Activated CD4-positive, alpha-beta T cell treated with anti-CD3 and anti-CD28 coated beads, Interleukin-2, amount 50 U/mL, for 24 hours (primary cell): Measurements from ENCODE around the gene TCEAL9.
"Not testable (repeated sequence)": the region's sequence is repeated elsewhere in the genome, so short reads cannot be mapped to it uniquely, and the experiment has no call there.

Experiments
- DNase-seq, 2 donors: peaks; one replicate each; pipeline ENCODE4 v3.0.0-alpha.2; 2020; ENCODE audit warnings: low read depth in 1 of 2, low spot score in 1 of 2

TCEAL9 gene

DNA sequence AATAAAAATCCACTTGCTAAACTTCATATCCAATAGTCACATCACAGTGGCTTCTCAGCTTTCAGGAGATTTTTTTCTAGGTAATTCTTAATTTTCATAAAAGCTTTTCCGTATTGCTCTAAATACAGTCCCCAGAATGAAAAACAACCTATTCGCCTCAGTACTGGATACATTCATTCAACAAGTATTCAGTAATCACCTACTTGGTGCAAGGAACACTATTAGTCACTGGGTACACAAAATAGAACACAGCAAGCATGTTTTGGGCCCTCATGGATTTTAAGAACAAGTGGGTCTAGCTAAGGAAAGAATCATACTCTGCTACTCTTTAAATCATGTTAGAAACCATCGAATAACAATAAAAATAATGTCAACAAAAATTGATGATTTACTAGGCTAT lies 17.3 kb downstream of the TCEAL9 start:
- no peak for DNase-seq

DNA sequence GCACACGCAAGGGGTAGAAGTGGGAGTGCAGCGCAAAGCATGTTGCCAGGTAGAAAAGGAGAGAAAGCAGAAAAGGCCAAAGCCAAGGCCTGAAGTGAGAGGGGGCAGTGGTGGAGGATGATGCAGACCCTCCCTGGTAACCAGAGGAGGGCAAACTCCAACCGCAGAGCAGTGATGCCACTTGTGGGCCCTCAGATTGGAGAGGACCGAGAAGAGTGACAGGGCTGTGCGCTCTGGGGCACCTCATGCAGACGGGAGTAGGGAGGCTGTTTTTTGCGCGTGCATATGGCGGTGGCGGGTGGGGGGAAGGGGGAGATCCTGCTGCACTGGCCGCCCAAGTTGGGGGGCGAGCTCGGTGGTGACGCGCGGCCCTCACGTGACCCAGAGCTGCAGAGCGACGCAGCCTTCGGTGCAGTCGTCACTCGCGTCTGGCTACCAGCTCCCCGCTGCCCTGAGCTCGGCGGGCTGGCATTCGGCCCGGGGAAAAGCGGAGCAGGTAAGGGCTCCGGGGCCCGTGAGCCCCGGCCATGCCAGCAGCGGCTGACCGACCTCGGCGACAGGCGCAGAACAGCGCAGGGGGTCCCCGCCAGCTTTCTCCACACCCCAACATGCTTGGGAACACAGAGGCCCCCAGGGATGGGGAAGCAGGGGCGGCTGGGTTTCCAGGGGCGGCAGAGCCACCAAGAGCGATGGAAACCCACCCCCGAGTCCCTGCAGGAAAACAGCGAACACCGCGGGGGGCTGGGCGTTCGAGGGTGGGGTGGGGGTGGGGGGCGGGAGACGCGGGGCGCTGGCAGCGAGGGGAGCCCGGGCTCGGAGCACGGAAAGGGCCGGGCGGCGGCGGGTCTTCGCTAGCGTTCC lies 20.0 kb downstream of the TCEAL9 start, which contains the start of gene BEX3:
Gene BEX3 (plus strand): TSS at position 421 of the 861 bp plus-strand sequence. CDS start 984 bp downstream, outside the sequence.
- DNase-seq: peak in 1 of 2 donors; percentile 12

DNA sequence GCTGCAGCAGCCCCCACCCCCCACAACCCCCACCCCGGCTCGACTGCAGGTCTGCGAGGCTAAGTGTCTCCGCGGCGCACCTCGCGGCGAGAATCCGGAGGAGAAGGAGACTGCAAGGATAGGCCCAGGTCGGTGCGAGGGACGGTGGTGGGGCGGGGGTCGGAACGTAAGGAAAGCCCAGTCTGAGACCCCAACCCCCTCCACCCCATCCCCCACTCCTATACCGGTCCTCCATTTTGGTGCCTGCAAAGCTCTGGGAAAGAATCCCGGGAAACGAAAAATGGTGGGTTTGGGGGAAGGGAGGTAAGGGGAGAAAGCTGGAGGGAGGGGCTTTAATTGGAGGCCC lies 20.6 kb downstream of the TCEAL9 start:
- no peak for DNase-seq

DNA sequence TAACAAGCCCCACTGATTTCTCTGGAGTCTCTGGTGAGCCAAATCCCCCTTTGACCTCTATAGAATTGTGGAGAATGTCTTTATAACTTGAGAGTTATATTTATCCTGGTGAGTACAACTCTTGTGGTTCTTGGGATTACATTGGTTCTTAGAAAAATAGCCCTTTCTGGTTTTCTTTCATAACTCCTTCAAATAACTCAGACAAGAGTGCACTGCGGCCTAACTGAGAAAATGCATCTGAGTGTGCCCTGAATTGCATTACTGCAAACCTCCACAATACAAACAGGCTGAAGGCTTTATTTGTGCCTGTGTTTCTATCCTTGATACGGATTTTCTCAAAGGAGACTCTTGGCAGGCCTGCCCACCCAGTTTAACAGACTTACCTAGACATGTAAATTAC lies 22.7 kb downstream of the TCEAL9 start:
- DNase-seq: no peak

DNA sequence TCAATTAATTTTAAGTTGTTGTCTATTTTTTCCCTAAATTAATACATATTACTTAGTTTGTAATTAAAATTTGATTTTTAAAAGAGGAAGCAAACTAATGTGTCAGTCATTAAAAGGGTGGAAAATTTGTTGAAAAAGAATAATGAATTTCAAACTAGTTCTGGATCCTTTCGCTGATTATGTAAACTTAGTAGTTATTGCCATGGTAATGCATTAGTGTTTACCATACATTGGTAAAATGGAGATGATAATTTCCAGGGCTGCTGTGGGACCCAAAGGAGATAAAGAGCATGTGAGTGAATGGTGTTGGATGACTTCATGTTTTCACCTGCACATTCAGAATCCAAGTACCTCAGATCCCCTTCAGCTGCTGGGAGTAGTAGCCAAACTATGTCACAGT lies 26.6 kb downstream of the TCEAL9 start:
- DNase-seq: no peak

DNA sequence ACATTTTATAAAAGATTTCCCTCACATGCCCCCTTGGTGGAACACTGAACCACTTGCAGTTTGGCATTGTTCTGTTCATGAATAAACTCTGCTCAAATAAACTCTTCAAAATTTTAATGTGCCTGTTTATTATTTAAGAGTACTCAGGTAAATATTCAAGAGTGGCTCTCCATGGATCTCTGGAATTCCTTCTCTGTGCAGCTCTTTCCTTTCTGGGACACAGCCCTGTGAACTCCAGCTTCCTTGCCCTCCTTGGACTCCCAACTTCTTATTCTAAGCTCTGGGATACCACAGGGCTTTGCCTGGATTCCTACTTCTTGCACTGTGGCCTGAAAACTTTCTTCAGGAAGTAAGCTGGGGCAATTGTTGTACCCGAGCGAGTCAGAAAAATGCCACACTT lies 28.4 kb downstream of the TCEAL9 start:
- no peak for DNase-seq

DNA sequence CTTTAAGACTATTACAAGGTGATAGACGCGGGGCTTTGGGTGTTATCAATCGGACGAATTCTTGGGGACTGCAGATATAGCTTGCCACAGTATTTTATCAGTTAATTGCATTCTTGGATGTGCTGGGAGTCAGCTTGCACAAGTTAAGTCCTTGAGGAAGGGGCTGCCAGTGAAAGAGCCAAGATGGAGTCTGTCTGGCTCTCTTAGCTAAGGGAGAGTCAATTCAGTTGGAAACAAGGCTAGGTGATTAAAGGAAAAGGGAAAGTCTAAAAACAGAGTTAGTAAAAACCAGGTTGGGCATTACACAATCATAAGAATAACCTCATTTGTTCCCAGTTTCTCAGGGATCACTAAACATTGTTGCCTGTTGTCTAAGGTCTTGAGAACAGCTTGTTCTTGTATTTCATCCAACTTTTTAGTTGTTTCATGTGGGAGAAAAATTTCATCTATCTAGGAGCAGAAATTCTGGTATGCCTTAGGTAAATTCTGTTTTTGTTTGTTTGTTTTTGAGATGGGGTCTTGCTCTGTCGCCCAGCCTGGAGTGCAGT lies 29.1 kb downstream of the TCEAL9 start:
- DNase-seq: not testable (repeated sequence)

DNA sequence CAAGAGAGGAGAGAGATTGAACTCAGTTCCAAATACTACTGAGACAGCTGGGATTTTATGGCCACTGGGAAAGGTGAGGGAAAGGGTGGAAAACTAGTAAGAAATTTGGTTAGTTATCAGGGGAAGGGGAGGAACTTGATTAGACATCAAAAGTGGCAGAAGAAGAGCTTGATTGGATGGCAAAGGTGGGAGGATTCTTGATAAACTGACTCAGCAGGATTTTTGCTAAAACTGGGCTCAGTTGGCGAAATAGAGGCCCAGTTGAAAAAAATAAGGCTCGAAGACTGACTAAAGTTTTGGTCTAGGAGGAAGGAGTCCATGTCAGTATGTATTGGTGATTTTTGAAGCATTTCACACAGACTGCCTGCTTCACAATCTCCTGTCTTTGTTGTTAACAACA lies 30.0 kb downstream of the TCEAL9 start:
- DNase-seq: no peak

DNA sequence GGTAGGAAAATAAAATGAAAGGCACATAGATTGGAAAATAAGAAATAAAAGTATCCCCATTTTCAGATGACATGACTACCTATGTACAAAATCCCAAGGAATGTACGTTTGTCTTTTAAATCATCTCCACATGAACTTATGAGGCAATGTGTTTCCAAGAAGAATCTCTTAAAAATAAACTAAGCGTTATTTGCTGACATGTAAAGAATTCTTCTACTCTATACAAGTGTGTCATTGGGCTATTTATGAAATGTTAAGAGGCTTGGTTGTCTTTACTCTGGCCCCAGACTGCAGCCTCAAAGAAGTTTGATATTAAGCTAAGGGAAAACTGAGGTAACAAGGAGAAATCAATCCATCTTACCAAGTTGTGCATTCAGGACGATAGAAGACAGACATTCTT lies 37.2 kb downstream of the TCEAL9 start:
- no peak for DNase-seq

DNA sequence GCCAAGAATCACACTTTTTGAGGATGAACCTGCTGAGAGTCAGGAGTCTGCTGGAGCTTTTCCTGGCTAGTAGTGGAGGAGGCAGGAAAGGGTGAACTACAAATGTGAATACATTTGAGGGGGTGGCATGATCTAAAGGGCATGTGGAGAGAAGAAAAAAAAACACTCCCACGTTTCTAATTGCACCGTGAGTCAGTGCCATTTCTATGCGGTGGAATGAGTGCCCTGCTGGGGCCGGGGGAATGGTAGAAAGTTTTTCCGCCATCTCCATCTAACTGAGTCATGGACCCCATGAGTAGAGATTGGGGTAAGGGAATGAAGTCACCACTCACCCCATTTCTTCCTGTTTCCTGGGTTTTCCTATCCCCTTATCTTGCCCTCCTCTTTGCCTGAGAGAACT lies 39.9 kb downstream of the TCEAL9 start:
- no peak for DNase-seq

DNA sequence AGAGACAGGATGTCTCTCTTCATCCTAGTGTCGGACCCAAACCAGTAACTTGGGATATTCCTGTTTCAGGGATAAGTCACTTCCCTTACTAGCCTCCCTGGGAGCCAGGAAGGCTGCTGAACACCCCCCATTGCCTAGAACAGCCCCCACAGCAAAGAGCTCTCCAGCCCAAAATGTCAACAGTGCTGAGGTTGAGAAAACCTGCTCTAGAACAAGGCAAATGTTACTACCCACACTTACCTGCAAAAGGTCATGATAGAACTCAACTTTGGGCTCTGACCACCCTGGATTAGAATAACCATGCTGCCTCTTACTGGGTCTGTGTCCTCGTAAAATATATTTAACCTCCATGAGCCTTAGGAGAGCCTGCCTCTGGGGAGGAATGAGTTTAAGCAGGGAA lies 40.4 kb downstream of the TCEAL9 start:
- no peak for DNase-seq

DNA sequence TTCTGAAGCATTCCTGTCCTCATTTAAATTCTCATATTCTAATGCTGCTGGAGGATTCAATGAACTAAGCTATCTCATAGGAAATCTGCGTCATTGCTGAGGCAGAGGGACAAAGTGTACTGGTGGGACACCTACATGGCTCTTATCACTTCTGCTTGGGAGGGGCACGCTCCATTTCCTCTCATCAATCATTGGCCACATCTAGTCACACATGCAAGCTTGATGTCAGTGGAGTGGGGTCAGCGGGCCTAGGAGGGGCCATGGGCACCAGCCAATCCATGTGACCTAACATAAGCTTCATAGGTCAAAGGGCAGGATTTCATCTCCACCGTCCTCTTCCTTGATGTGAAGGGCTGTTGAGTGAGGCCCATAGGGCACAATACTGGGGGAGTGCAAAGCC lies 41.4 kb downstream of the TCEAL9 start:
- DNase-seq: no peak

DNA sequence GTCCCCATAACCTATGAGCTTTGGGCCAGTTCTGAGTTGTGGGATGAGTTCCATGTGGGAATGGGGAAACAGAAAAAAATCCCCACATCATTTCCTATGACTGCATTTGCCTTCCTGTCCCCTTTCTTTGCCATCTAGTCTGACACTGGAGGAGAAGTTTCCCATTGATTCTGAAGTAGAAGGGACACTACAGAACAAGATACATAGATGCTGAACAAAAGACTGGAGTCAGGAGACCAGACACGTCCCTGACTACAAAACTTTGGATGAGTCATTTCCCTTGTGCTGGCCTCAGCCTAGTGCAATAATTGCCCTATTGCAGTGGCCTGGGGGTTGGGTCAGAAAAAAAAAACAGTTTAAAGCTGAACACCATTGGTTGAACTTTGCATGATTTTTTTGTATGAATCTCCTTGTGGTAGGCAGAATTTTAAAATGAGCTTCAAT lies 42.1 kb downstream of the TCEAL9 start:
- no peak for DNase-seq

DNA sequence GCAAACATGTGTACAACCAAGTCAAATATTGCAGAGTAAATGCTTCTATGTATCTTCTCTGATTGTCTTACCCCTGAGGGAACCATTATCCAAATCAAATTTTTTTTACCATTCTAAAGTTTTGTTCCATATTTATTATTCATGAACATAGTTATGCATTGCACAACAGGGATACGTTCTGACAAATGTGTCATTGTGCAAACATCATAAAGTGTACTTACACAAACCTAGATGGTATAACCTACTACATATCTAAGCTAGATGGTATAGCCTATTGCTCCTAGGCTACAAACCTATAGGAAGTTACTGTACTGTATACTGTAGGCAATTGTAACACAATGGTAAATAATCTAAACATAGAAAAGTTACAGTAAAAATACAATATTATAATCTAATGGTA lies 43.4 kb downstream of the TCEAL9 start:
- no peak for DNase-seq

DNA sequence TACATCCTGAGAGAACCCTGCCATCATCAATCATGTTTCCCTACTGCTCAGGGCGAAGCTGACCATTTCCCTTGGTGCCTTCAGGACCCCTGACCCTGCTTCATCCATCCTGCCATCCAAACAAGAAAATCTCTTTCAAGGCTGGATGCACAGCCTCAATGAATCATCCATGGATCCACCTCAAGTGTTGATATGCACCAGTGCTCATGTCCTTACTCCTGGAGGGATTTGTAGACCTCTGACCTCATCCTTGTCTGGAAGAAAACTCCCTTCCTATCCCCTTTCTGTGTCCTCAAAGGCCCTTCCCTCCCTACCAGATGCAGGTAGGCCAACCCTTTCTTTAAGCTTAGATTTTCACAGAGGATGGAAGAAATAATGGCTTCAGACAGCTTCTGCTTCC lies 44.6 kb downstream of the TCEAL9 start:
- DNase-seq: no peak

DNA sequence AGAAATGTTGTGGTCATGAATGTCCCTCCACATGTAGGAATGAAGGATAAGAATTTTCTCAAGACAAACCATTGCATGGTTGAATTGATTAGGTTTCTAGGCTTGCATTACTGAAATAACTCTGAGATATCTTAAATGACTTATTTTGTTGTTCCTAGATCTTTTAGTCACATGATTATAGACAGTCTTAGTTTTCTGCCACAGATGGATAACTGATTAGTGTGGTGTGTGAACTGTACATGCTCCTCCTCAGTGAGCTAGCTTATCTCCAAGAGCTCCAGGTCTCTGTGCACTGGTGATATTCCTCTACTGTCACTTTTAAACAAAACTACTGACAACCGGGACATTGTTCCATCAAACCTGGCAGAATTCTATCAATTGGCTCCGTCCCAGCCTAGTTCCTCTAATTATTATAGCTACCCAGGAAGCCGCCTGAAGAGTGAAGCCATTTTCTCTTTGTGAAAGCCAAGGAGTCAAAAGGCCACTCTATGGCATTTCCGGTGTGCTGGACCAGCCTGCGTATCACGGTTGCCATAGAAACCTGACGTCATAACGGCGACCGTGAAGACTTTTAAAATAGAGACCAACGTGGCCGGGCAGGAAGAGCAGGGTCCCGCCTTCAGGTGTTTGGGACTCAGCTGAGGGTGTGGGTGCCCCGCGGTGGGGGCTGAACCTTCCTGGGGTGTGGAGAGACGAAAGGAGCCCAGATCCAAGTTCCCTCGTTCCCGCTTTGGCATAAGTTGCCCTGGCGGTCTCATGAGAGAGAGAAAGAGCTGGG lies 48.1 kb downstream of the TCEAL9 start:
- peak in 1 of 2 donors; percentile 7 for DNase-seq

DNA sequence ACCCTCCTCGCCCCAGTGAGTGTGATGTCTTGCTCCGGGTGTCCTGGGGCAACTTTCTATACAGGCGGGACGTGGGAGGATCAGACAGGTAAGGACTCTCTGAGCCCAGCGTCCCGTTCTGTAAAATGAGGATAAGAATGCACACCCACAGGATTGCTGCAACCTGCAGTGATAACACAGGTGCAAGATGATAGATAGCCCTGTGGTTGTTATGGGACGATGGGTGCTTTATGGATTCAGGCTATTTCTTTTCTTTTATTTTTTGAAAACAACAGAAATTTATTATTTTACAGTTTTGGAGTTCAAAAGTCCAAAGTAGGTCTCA lies 48.7 kb downstream of the TCEAL9 start:
- no peak for DNase-seq

DNA sequence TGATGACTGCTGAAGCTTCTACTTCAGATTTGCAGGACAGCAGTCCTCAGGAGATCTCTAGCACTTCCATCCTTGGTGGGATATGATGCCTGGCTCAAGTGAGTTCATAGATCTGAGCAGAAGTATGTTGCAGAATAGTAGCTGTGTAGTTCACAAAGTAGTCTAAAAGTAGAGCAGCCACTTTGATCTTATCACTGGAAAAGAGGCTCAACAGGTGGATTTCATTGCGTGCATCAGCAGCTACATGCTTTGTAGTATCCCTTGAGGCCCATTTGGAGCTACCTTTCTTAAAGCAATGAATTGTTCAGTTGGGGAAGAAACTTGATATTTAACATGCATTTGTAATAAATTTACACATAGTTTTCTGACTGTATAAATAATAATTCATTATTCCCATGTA lies 50.0 kb downstream of the TCEAL9 start:
- no peak for DNase-seq

DNA sequence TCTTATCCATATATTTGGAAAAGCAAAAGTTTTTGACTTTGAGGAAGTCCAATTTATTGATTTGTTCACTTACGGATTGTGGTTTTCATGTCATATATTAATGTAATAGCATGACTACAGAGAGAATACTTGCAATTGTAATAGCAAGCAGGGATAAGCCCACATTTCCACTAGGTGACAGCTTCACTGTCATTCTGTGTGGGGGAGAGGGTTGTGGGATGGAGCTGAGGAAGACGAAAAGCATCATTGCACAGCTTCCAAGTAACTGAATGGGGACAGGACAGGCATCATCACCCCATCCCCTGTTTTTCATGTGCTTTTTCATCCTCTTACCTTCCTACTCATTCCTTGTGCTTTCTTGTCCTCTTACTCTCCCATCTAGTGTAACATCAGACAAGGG lies 51.5 kb downstream of the TCEAL9 start:
- no peak for DNase-seq
